ENCODE data around the gene RRAS.

DNA sequence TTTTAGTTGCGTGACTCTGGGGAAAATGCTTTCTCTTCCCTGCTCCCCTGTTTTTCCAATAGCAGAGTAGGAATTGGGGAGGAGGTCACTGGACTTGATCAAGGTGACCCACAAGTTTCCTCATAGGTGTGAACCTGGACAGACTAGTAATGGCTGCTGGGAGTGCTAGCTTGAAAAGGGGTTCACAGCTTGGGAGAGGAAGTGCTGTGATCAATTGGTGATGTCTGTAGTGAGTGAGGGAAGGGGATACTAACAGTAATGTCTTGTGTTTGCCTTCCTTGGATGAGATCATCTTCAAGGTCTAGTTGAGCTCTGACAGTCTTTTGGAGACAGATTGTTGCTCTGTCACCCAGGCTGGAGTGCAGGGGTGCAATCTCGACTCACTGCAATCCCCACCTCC, 27.5 kb upstream of the RRAS start:
- TF ChIP-seq CTCF (IDR thresholded peaks at IDR 0.05; ENCODE audit: low read depth, low read length) = no peak
- no peak for TF ChIP-seq EZH2phosphoT487 (IDR thresholded peaks at IDR 0.05; ENCODE audit: low read depth)
